HG02973 (cell line): ENCODE data around the gene C1QL4.
"Not testable (repeated sequence)": the region's sequence is repeated elsewhere in the genome, so short reads cannot be mapped to it uniquely, and the experiment has no call there.

Experiments
- ATAC-seq: cut with Tn5 transposase; IDR thresholded peaks from one replicate; pipeline ENCODE4 v1.9.1; 2021; ENCODE audit warnings: moderate library complexity; ENCODE audit not compliant: unreplicated experiment

Gene C1QL4

DNA sequence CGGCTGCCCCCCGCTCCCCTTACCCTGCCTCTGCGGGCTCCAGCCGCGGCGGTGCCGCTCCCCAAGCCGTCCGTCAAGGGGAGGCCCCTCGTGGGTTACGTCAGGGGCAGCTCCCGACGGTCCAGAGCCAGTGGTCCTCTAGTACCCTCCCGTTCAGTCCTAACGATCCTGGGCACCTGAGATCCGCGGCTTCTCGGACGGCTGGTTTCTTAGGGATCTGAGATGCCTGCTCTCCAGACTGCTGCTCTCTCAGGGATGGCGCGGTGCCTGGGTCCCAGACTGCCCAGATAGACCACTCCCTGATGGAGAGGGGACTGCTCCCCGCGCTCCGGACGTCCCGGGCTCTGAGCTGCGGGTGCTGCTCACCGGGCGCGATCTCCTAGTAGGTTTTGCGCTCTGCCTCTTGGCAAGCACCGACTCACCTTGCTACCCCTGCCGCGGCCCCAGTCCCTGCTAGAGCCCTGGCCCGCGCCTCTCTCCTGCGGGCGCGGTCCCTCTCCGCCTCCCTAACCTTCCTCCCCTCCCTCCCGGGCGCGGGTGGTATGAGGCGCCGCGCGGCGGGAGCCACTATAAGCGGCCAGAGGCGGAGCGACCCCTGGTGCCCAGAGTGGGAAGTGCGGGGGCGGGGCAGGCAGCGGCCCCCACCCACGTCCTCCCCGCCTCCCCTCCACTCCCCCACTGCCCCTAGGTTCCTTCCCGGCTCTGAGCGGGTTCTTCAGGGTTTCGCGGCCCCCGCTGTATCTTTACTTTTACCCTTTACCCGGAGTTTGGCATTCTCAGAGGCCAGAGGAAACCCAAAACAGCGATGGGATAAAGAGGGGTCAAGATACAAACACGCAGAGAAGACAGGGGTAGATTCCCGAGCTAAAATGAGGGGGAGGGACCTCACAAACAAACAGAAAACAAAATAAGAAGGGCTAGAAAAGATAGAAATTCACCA lies at the start of gene C1QL4:
C1QL4 (minus strand) TSS at position 544 of the 940 bp plus-strand sequence. CDS start 711 bp downstream, outside the sequence.
- no peak for ATAC-seq

DNA sequence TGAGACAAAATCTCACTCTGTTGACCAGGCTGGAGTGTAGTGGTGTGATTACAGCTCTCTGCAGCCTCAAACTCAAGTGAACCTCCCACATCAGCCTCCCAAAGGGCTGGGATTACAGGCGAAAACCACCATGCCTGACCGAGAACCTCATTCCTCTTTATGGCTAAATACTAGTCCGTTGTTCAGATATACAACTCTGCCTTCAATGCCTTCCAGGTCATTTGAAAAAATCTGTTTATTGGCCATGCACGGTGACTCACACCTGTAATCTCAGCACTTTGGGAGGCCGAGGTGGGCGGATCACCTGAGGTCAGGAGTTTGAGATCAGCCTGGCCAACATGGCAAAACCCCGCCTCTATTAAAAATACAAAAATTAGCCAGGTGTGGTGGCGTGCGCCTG lies 43.2 kb upstream of the C1QL4 start:
- not testable (repeated sequence) for ATAC-seq

- no peak for ATAC-seq
Observed at GRCh38 chr12:49377386-49377785, 40.4 kb upstream of the C1QL4 start.

GRCh38 chr12:49375406-49375805 lies 38.4 kb upstream of the C1QL4 start:
- no peak for ATAC-seq

- ATAC-seq: no peak
Observed at GRCh38 chr12:49370539-49370938, 33.6 kb upstream of the C1QL4 start.

- ATAC-seq: peak; percentile 40
Observed at GRCh38 chr12:49369411-49370145, 32.6 kb upstream of the C1QL4 start.

- ATAC-seq: no peak
Observed at GRCh38 chr12:49368240-49368600, 31.2 kb upstream of the C1QL4 start.

DNA sequence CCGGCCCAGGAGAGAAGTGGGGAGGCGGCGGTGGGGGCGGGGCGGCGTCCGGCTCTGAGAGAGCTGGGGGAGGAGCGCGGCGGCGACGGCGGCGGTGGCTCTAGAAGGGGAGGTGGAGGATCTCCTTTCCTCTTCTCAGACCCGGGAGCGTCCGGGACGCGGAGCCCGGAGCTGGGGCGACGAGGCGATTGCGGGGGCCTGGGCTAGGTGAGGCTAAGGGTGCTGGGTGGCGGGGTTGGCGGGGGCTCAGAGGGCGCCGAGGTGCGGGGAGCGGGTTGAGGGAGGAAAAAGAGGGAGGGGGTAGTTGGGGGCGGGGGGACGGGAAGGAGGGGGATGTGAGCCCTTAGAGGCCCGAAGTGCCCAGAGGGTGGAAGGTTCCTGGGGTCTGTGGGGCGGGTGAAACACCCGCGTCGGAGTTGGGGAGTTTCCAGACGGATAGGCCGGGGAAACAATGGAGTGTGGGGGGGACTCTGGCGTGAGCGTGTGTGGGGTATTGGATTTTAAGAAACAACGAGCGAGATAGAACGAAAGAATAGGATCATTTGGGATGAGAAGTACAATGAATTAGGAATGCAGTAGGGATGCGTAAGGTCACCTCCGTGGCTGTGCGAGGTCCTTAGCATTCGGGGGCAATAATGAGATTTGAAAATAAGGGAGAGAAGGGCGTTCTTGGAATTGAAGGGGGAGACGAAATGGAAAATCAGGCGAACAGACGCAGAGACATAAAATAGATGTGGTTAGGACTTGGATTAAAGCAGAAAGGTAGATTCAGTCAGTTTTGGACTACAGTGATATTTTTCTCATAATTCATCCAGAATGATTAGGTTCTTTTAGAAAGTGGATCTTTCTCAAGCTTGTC lies 30.6 kb upstream of the C1QL4 start, which contains the start of gene SPATS2:
SPATS2 (plus strand) TSS at position 82 of the 859 bp plus-strand sequence. CDS start 93,551 bp downstream, outside the sequence.
- ATAC-seq: no peak

GRCh38 chr12:49366652-49367380 lies 29.8 kb upstream of the C1QL4 start:
- peak; percentile 66 for ATAC-seq

DNA sequence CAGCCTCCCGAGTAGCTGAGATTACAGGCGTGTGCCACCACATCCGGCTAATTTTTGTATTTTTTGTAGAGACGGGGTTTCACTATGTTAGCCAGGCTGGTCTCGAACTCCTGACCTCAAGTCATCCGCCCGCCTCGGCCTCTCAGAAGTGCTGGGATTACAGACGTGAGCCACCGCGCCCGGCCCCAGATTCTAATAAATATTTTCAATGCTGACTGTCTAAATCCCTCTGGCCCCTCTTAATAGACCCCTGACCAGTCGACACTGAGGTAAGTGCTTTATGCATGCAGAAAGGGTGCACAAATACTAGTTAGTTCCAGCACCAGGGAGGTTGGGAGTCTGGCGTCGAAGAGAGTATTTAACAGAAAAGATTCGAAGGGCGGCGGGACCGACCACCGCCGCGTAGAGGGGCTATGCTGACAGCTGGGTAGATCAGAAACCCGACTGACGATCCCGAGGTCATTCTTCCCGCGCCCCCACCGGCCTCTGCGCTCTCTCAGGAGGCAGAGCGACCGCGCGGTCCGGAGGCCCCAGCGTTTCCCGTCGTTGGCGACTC lies 29.2 kb upstream of the C1QL4 start:
- peak; percentile 12 for ATAC-seq

- no peak for ATAC-seq
Observed at GRCh38 chr12:49365542-49365941, 28.6 kb upstream of the C1QL4 start.

DNA sequence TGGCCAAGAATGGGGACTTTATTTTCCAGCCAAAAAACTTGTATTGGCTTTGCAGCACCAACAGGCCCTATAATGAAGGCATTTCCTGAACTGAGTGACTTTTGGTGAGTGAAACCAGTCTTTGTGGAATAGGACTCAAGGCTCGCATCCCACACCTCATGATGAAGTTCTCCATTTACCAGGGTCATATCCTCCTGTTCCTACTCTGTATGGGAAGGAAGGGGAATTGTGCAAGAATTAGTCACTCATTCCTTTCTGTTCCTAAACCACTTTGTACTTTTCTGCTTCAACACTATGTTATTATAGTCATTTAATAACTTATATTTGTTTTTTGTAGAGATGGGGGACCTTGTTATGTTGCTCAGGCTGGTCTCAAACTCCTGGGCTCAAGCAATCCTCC lies 28.0 kb upstream of the C1QL4 start:
- ATAC-seq: no peak

GRCh38 chr12:49362077-49362476 lies 25.1 kb upstream of the C1QL4 start:
- ATAC-seq: no peak

DNA sequence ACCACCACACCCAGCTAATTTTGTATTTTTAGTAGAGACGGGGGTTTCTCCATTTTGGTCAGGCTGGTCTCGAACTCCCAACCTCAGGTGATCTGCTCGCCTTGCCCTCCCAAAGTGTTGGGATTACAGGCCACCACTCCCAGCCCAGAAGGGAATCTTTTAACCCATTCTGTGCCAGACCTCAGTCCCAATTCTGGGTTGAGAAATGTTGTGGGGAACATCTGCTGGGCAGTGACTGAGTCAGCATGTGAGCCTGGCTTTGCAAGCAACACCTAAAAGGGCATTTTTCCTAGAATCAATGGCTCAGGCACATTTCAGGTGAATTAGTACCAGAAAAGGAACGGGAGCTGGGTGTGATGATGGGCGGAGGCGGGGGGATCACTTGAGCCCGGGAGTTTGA lies 22.7 kb upstream of the C1QL4 start:
- ATAC-seq: no peak

GRCh38 chr12:49358483-49359141 lies 21.6 kb upstream of the C1QL4 start:
- no peak for ATAC-seq

DNA sequence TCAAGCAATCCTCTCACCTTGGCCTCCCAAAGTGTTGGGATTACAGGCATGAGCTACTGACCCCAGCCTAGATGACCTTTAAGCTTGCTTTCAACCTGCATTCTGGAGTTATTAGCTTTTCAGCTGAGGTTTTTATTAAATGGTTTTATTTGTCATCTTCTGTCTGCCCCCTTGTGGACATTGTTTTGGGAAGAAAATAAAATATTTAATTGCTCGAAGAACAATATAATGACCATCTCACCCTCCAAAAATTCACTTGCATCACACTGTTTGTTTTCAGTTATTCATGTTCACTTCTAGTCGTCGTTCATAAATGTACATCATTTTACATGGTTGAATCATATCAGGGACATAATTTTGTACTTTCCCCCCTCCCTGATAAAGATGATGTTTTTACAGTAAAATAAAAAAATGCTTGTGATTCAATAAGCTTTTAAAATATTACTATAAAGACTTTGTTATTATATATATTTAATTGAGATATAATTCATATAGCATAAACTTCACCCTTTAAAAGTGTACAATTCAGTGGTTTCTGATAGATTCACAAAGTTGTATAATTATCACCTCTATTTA lies 20.2 kb upstream of the C1QL4 start:
- no peak for ATAC-seq

- no peak for ATAC-seq
Observed at GRCh38 chr12:49355913-49356312, 18.9 kb upstream of the C1QL4 start.

DNA sequence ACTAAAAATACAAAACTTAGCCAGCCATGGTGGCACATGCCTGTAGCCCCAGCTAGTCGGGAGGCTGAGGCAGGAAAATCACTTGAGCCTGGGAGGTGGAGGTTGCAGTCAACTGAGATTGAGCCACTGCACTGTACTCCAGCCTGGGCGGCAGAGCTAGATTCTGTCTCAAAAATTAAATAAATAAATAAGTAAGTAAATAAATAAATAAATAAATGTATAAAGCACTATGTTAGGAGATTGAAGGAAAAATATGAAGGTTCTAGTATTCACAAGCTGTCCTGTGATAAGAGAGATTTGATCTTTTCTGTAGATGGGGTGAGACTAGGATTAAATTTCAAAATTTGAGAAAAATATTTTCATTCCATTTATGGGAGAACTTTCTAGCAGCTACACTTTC lies 15.4 kb upstream of the C1QL4 start:
- ATAC-seq: no peak

DNA sequence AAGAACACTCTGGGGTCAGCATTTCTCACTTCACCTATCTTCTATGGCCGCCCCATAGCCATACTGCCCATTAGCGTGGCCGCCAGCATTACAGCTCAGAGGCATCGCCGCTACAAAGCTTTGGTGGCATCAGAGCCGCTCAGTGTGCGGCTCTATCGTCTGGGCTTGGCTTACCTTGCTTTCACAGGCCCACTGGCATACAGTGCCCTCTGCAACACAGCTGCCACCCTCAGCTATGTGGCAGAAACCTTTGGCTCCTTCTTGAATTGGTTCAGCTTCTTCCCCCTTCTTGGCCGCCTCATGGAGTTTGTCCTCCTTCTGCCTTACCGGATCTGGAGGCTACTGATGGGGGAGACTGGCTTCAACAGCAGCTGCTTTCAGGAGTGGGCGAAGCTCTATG lies 12.3 kb upstream of the C1QL4 start:
- ATAC-seq: no peak
